AG04450 (cell line): Measurements from ENCODE around the gene TCERG1. TPM values are rescaled to one million over a fixed set of nuclear protein-coding genes. Genes with fewer than 3 reads are reported as not detected.

ENCODE experiments used
- CTCF ChIA-PET: fragments of 300-600, 350-600 bp; formaldehyde crosslinking; extraction: SDS; loops from one replicate; lab custom pipeline; 2022; ENCODE audit warnings: antibody characterized with exemption, inconsistent platforms; lab: Charles Lee
- POLR2A ChIA-PET: fragments of 350-600 bp; formaldehyde crosslinking; extraction: SDS; loops from one replicate; lab custom pipeline; 2021; ENCODE audit warnings: antibody characterized with exemption, inconsistent platforms; lab: Yijun Ruan, JAX
- DNase-seq: peaks from one replicate; pipeline ENCODE4 v3.0.0-alpha.2; 2011; ENCODE audit warnings: low read depth, low spot score
- H3K27ac ChIP-seq: one replicate; pipeline ENCODE4 v1.5.1; 2012; ENCODE audit warnings: low read depth, low read length, control low read depth
- H3K27me3 ChIP-seq: one replicate; pipeline ENCODE4 v1.6.0; 2012; ENCODE audit warnings: low read length; ENCODE audit not compliant: control insufficient read depth, insufficient read depth
- H3K4me3 ChIP-seq: 2 replicates; pipeline ENCODE4 v1.5.1; 2011; ENCODE audit warnings: mild to moderate bottlenecking, low read depth, low read length, control low read depth
- H3K9me3 ChIP-seq: 2 replicates; pipeline ENCODE4 v1.5.1; 2012; ENCODE audit warnings: low read length; ENCODE audit not compliant: control insufficient read depth, insufficient read depth
- polyA plus RNA-seq: library from polyadenylated mRNA; depleted of rRNA; stranded (reverse); fragments of >200 nt; gene quantifications from 2 replicates; pipeline ENCODE4 v1.2.3, GENCODE V29; 2011
- TF ChIP-seq, protein P1 (sequence below): IDR thresholded peaks from 2 replicates; pipeline ENCODE4 v1.5.1; 2011; ENCODE audit warnings: low read depth, low read length, control low read depth, inconsistent platforms

TCERG1 gene
- polyA plus RNA-seq, 1 experiment: 43.1 TPM

DNA sequence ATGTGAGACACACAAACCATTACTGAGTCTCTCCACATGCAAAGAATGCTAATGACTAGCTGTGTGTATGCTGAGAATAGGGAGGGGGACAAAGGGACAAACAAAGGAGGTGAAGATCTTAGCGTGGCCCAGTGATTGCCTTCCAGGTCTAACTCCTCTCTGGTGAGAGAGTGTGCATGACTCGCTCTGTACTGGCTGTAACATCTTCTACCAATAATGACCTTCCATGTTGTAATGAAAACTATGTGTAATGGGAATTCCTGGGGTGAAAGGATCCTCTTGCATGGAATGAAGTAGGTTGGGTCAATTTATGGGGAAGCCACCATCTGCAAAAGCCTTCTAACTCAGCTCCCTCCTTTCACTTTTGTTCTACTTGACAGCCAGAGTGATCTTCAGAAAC is 93.3 kb downstream of the TCERG1 start:
- ChIA-PET POLR2A (no interaction called here), CTCF (interaction anchor here (0.6 to 5.3 kb wide), 5 partner anchors 11 to 1051 kb away, joined by 4 to 85 read pairs (median 5); no protein-coding TSS in a partner anchor)
- Histone ChIP-seq H3K4me3 (no peak overlapping the region), H3K27me3 (no peaks in the 10 kb centered on the region), H3K9me3 (no peaks in the 10 kb centered on the region), H3K27ac (no peak overlapping the region)
- TF ChIP-seq, protein P1, sequence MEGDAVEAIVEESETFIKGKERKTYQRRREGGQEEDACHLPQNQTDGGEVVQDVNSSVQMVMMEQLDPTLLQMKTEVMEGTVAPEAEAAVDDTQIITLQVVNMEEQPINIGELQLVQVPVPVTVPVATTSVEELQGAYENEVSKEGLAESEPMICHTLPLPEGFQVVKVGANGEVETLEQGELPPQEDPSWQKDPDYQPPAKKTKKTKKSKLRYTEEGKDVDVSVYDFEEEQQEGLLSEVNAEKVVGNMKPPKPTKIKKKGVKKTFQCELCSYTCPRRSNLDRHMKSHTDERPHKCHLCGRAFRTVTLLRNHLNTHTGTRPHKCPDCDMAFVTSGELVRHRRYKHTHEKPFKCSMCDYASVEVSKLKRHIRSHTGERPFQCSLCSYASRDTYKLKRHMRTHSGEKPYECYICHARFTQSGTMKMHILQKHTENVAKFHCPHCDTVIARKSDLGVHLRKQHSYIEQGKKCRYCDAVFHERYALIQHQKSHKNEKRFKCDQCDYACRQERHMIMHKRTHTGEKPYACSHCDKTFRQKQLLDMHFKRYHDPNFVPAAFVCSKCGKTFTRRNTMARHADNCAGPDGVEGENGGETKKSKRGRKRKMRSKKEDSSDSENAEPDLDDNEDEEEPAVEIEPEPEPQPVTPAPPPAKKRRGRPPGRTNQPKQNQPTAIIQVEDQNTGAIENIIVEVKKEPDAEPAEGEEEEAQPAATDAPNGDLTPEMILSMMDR: no peak
- no peak for DNase-seq

DNA sequence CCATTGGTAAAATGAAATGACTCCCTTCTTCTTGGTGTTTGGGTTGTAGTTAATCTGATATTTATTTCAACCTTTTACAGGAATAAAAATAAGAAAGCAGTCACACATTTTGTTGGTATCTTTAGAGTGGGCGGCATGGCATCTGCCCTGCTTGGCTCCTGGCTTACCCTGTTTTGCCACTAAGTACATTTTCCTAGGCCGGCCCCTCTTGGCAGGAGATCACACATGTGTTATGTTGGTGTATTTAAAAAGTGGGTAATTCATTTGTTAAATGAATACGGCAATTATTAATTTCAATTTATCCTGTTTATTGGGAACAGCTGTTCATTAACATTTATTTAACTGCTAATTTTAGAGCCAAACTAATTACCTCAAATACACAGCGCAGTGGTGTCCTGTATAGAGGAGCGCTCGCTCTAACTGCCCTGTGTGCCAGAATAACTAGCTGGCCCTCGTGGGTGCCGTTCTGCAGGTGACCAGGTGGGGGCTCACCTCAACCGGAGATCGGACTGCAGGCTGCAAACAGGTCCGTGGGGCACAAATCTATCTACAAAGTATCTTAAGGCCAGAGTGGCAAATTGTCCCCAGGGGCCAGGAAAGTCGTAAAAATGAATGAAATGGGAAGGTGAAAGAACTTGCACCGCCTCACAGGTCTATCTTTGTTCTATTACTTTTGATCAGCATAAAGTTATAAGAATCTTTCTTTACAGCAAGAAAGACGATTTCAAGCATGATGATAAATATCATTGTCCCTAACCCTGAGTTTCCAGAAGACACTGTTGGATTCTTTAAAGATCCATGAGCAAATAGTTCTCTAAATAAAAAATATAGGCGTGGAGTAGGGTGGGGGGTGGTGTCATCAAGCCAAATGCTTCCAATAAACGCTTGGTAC is 95.1 kb downstream of the TCERG1 start:
- H3K9me3 ChIP-seq: no peaks in the 10 kb centered on the region
- peak; percentile 18 for DNase-seq
- POLR2A ChIA-PET: no interaction called here
- no peak overlapping the region for H3K27ac ChIP-seq
- H3K4me3 ChIP-seq: no peak overlapping the region
- TF ChIP-seq, protein P1: peak; percentile 85
- H3K27me3 ChIP-seq: no peaks in the 10 kb centered on the region
- CTCF ChIA-PET: interaction anchor here (0.6 to 5.3 kb wide), 14 partner anchors 9 to 1036 kb away, joined by 3 to 85 read pairs (median 6); partner anchors contain the start of gene GPR151

DNA sequence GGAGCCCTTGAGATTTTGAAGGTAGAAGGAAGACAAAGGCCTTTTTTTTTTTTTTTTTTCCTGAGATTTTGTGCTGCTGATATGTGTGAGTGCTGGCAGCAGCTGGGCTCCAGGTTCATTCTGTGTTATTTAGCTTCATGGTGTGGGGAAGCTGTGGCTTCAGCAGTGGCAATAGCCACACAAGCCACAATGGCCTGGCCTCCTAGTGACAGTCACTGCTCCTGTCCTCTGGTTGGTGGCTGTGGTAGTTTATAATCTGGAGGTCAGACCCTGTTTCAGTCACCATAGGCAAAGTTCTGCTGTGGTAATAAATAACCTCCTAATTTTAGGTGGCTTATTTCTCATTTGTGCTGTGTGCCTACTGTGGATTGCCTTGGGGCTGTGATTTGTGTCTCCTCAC is 97.1 kb downstream of the TCERG1 start:
- Histone ChIP-seq H3K27me3 (no peaks in the 10 kb centered on the region), H3K4me3 (no peak overlapping the region), H3K9me3 (no peaks in the 10 kb centered on the region), H3K27ac (no peak overlapping the region)
- TF ChIP-seq, protein P1: no peak
- ChIA-PET POLR2A (no interaction called here), CTCF (interaction anchor here (0.7 to 5.3 kb wide), 3 partner anchors 21 to 673 kb away, joined by 3 to 85 read pairs (median 6); no protein-coding TSS in a partner anchor)
- no peak for DNase-seq

DNA sequence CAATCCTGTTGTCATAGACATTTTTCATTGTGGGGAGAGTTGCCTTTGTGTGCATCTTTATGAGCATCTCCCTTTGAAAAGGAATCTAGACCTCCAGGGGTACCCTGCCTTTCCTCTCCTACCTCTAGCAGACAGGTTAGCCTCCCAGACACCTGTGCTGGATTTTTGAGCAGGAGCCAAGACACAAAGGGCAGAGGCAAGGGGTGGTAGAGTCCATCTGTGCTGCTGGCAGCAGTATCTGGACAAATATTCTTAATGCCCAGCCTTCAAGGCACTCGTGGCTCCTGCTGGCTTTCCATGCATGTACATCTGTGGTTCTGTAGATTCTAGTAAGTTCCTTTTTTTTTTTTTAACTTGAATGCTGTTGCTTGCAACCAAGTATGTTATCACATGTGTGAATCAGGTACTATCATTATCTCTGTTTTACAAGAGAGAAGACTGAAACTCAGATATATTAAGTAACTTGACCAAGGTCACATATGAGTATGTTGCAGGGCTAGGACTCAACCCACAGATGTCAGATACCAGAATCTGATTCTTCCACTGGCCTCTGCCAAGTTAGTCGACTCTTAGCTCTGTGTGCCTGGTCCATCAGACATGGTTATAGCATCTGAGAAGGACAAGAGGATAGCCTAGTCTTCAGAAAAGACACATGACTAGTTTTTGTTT is 101.8 kb downstream of the TCERG1 start:
- H3K4me3 ChIP-seq: no peak overlapping the region
- TF ChIP-seq, protein P1: no peak
- no peaks in the 10 kb centered on the region for H3K27me3 ChIP-seq
- no peaks in the 10 kb centered on the region for H3K9me3 ChIP-seq
- ChIA-PET CTCF (interaction anchor here (3.4 kb wide), 1 partner anchor 15 kb away, joined by 14 read pairs; no protein-coding TSS in a partner anchor), POLR2A (no interaction called here)
- no peak for DNase-seq
- no peak overlapping the region for H3K27ac ChIP-seq
